Vagina (tissue), 2 donors: ENCODE data around the gene PHLDA2.

Source experiments
- POLR2A ChIP-seq, 2 donors: fragments of 450-650 bp; IDR thresholded peaks; one replicate each; pipeline ENCODE4 v1.6.1; 2017; ENCODE audit warnings: antibody characterized with exemption in 2 of 2, mild to moderate bottlenecking in 2 of 2, moderate library complexity in 2 of 2
- TF ChIP-seq, protein P1 (sequence below), 3 experiments: fragments of 450-650 bp in 2 of 3; fragments of 200-600 bp in 1 of 3; sonication (generic) in 1 of 3; IDR thresholded peaks; one replicate each; pipeline ENCODE4 v1.5.1; 2017 to 2019; ENCODE audit warnings: antibody characterized with exemption in 3 of 3, mild to moderate bottlenecking in 2 of 3, moderate library complexity in 2 of 3

DNA sequence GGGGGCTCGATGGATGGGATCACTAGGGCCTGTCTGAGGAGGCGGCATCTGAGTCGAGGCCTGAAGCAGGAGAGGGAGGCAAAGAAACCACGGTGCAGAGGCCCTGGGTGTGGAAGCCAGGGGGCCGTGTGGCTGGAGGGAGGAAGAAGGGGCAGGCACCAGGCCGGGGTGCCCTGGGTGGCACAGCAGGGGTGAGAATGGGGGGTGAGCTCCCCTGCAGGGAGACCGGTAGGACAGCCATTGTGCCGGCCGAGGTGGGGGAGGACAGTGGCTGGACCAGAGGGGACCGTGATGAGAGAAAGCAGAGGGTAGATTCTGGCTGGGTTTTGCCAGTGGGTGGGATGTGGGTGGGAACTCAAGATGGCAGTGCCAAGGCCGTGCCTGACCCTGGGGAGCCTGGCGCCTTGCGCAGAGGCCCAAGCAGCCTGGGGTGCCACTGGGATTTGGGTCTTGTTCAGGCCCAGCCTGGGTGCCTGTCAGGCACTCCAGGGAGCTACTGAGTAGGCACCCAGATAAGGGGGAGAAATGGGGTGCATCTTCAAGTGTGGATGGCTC is 18.7 kb downstream of the PHLDA2 start:
- TF ChIP-seq POLR2A (IDR thresholded peaks at IDR 0.05) = no peak
- TF ChIP-seq, protein P1, sequence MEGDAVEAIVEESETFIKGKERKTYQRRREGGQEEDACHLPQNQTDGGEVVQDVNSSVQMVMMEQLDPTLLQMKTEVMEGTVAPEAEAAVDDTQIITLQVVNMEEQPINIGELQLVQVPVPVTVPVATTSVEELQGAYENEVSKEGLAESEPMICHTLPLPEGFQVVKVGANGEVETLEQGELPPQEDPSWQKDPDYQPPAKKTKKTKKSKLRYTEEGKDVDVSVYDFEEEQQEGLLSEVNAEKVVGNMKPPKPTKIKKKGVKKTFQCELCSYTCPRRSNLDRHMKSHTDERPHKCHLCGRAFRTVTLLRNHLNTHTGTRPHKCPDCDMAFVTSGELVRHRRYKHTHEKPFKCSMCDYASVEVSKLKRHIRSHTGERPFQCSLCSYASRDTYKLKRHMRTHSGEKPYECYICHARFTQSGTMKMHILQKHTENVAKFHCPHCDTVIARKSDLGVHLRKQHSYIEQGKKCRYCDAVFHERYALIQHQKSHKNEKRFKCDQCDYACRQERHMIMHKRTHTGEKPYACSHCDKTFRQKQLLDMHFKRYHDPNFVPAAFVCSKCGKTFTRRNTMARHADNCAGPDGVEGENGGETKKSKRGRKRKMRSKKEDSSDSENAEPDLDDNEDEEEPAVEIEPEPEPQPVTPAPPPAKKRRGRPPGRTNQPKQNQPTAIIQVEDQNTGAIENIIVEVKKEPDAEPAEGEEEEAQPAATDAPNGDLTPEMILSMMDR (IDR thresholded peaks at IDR 0.05) = no peak
